Measurements from ENCODE around the gene ANKRD23.
"Not testable (repeated sequence)": the region's sequence is repeated elsewhere in the genome, so short reads cannot be mapped to it uniquely, and the experiment has no call there.

ANKRD23 gene

DNA sequence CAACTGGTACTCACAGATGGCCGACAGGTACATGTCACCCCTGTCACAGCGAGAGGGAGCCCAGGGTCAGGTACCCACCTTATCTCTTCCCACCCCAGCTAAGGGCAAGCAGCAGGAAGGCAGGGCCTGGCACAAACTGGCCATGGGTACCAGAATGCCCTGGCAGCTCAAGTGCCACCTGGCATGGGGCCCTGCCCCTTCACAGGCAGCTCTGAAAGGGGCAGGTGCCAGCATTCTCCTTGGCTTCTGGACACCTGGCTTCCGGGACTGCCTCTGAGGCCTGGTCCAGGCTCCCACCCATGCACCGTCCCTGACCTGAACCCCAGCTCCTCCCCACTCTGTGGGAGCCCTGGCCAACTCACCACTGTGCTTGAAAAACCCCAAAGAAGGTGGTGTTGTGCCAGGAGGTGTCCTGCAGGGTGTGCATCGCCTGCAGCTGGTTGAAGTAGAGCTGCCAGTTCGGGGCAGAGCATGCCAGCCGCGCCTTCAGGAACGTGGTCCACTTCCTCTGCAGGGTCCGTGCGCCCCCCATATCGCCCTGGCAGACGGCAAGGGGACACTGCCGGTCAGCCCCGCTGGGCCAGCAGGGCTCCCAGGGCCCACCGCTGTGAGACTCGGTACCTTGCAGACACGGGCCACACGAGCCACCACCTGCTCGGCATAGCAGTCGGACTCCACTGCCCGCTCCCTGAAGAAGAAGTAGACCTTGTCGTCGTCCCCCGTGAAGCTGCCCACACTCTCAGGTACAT lies 20.7 kb upstream of the ANKRD23 start:
- DNase-seq (ENCODE audit: extremely low read depth in 1 of 2, low read depth in 1 of 2), result no peak

DNA sequence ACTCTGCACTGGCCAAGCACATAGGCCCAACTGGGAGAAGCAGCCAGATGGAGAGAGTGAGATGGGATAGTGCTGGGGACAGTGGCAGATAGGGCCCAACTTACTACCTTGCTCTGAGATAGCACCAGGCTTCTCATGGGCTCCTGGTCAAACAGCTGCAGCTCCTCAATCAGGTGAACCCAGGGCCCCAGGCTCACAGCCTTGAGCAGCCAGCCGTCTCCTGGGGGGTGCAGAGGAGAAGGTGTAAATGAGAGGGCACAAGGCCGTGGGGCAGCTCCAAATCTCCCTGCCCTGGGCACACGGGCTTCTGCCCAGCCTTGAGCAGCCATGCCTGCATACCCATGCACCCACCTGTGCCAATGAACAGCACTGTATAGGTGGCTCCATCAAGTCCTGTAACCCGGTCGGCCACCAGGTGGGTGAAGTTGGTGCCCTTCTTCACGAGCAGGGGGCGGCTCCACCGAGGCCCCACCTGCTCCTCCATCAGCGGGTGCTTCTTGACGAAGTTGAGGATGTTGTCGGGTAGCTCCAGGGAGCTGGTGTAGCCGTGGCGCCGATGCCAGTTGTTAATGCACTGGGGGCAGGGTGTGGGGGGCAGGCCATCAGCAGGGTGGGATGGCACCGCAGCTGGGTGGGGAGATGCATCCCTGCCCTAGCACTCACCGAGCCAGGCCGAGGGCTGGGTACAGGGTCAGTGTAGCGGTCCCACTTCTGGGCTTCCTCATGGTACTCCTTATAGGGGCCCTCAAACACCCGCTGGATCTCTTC lies 19.9 kb upstream of the ANKRD23 start:
- no peak for DNase-seq (ENCODE audit: extremely low read depth in 1 of 2, low read depth in 1 of 2)

DNA sequence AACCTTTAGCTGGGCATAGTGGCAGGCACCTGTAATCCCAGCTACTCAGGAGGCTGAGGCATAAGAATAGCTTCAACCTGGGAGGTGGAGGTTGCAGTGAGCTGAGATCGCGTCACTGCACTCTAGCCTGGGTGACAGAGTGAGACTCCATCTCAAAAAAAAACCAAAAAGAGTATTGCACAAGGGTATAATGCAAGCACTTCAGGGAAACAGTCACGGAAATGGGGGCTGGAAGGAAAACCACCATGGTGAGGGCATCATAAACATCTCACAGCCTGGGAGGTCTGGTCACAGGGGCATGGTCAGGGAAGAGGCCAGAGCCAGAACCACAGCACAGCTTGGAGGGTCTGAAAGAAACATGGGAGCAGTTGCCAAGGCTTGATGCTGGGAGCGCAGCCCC lies 19.2 kb upstream of the ANKRD23 start:
- DNase-seq (ENCODE audit: extremely low read depth in 1 of 2, low read depth in 1 of 2), result not testable (repeated sequence)

DNA sequence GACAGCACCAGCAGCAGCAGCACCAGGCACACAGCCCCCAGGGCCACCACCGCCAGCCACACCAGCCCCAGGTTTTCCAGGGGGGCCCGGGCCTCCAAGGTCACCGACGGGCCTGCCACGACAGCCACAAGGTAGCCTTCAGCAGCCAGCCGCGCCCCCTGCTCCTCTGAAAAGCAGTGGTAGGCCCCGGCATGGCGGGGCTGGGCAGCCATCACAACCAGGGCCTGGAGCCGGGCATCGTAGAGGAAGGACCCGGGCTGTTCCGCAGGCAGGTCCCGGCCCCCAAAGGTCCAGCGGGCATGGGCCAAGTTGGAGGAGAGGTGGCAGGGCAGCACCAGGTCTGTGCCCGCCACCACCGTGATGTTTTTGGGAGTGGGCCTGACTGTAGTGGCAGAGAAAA lies 17.3 kb upstream of the ANKRD23 start:
- no peak for DNase-seq (ENCODE audit: extremely low read depth in 1 of 2, low read depth in 1 of 2)

DNA sequence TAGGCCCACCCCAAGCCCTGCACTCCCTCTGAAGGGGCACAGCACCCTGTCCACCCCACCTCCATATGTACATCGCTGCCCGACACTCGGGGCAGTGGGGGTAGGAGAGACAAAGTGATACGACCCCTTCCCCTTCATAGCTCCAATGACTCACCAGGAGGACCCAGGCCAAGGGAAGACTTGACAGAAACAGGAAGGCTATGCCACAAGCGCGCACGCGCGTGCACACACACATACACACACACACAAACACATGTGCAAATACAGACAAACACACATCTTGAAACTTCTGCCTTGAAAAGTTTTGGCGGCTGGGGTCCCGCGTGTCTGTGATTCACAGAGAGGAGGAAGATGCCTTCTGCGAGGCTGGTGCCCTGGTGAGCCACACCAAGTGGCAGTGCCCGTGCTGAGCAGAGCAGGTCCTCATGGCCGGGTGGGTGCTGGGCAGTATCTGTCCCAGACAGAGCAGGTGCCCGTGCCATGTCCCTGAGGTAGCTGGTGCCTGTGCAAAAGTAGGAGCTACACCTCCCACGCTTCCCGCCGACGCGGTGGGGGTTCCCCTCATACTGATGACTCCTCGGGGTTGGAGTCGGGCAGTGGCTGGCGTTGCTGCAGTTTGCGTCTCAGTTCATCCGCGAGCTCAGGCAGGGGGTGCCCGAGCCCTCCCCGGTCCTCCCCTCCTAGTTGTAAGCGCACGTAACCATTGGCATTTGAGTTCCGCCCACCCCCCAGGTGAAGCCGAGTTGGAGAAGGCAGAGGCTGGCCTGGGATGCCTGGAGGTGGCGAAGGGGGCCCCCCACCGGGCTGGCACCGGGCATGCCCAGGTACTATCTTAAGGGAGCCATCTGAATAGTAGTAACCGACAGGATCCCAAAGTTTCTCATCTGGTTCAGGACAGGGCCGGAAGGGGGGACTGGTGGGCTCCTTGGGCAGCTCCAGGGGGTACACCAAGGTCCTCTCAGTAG lies 16.5 kb upstream of the ANKRD23 start:
- DNase-seq (ENCODE audit: extremely low read depth in 1 of 2, low read depth in 1 of 2), result no peak

DNA sequence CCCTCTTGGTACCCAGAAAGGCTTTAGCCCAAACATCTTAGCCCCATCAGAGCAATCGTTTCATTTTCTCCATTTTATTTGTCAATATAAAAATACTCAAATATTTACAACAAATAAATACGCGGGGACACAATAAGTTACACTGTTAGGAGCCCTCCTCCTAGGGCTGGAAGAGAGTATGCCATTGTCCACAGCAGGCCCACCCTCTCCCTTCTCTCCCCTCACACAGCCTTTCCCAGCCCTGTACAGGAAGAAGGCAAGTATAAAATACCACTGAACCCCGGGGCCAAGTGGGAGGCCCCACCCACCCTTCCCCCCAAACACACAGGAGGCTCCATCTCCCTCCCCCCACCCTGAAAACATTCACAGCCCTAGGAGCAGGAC lies 15.9 kb upstream of the ANKRD23 start:
- no peak for DNase-seq (ENCODE audit: extremely low read depth in 1 of 2, low read depth in 1 of 2)

DNA sequence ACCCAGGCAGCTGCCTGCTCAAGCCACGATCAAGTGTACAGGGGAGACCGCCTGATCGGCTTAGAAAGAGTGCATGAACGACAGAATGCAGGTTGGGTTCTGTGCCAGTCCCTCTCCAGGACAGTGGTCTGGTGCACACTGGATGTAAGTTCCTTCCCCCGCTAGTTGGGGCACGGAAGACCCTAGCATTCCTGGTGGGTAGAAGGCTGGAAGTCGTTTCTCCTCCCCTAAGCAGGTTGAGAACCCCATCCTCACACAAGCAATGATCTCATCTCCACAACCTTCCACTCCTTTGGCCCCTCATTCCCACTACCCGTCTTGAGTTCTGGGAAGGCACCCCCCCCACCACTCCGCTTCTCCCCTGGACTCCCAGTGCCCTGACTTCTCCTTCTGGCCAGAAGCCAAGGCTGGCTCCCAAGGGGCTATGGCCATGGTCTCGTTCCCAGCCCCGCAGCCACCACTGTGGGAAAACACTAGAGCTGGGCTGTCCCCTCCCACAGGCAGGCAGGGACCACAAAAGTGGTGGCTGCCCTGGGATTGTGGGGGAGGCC lies 15.4 kb upstream of the ANKRD23 start:
- DNase-seq (ENCODE audit: extremely low read depth in 1 of 2, low read depth in 1 of 2), result no peak

DNA sequence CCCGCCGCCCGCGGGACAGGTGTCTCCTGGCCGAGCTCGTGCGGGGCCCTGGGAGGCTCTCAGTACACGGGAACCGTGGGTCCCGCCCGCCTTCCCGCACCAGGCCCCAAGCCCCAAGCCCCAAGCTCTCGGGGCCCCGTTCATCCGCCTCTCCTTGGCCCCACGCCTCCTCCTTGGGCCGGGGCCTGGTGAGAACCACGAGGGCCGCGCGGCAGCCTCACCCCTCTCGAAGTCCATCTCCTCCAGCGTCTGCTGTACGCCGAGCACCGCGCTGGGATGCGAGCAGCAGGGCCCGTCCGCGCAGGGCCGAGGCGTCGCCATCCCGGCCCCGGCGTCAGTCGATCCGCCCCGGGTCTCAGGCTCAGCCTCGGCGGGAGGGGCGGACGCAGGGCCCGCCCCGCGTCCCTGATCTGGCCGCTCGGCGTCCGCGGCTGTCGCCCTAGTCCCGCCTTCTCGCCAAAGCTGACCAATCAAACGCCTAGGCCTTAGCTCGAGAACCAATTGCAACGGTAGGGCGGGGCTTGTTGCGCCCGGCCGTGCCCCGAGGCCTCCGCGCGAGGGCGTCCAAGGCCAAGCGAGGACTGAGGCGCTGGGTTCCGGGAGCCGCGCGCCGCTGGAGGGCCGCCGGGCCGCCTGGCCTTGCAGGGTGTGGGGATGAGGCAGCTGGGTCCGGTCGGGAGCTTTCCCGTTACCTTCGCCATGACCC lies 14.0 kb upstream of the ANKRD23 start, which contains the start of gene ANKRD39:
Gene ANKRD39 (minus strand): TSS at position 350 of the 706 bp plus-strand sequence. CDS start 29 bp downstream, at position 321.
- peak; percentile 92 to 94 for DNase-seq (ENCODE audit: extremely low read depth in 1 of 2, low read depth in 1 of 2)

DNA sequence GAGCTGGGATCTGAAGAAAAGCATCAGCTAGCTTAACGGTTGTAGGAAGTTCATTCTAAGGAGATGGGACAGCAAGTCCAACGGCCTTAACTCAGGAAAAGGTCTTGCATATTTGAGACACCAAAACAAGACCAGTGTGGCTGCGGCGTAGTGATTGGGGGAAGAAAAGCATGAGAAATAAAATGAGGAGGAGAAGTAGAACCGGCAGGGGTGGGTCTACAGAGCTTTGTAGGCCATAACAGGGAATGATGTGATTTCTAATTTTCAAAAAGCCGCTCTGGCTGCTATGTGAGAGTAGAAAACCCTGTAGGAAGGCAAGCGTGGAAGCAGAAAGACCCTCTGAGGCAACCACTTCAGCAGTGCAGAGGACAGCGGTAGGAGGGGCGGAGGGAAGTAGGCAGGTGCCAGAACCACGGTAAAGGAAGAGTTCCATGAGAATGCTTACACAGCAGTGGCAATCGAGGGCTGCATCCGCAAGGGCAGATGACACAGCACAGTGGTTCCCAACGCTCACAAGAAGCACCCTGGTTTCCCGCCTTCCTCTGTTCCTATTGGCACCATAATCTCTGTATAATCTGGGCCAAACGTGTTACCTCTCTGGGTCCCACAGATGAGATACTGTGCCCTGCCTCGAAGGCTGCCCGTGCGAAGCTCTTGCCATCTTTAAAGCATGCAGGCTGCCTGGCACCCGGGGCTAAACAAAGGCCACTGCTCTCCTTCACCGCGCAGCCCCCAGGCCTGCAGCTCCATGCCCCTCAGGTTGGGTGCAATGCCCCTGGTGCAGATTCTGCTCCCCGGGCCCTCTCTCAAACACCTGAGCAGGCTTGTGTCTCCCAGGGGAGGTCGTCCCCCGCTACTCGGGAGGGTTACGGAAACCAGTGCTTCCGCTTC lies 13.2 kb upstream of the ANKRD23 start:
- no peak for DNase-seq (ENCODE audit: extremely low read depth in 1 of 2, low read depth in 1 of 2)

DNA sequence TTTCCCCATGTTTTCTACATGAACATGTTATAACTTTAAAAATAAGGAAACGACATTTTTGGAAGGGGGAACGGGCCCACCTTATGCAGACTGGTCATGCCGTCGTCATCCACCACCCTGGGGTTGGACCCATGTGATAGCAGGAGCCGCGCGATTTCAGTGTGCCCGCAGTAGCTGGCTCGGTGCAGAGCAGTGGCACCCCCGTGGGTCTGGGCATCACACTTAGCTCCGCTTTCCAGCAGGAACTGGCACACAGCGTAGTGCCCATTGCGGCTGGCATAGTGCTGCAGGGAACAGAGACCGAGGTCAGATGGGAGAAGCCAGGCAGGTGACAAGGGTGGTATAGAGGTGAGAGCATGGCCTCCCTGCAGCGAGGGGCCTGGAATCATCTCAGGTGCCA lies 9.5 kb upstream of the ANKRD23 start:
- no peak for DNase-seq (ENCODE audit: extremely low read depth in 1 of 2, low read depth in 1 of 2)

DNA sequence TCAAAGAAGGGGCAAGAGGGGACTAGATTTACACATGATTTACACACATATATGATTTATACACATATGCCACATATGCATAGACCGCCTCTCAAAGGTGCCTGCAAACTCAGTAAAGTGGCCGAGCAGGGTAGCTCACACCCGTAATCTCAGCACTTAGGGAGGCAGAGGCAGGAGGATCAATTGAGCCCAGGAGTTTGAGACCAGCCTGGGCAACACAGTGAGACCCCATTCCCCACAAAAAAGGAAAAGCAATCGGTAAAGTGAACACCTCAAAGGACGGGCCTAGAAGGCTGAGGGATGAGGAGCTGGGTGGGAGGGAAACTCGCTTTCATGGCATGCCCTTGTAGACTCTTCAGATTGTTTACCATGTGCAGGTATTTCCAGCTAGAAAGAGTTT lies 8.8 kb upstream of the ANKRD23 start:
- DNase-seq (ENCODE audit: extremely low read depth in 1 of 2, low read depth in 1 of 2), result no peak

DNA sequence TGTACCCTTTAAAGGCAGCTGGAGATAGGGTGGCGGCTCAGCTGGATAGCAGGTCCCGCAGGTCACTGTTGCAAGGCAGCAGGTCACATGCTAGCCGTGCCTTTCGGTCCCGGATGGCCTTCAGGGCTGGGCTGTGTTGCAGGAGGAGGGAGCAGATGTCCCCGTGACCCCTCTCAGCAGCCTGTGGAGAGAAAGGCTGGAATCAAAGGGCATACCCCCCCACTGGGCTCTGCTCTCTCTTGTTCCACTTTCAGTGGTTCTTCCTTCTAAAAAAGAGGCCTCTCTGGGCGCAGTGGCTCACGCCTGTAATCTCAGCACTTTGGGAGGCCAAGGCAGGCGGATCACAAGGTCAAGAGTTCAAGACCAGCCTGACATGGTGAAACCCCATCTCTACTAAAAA lies 4.4 kb upstream of the ANKRD23 start:
- no peak for DNase-seq (ENCODE audit: extremely low read depth in 1 of 2, low read depth in 1 of 2)

DNA sequence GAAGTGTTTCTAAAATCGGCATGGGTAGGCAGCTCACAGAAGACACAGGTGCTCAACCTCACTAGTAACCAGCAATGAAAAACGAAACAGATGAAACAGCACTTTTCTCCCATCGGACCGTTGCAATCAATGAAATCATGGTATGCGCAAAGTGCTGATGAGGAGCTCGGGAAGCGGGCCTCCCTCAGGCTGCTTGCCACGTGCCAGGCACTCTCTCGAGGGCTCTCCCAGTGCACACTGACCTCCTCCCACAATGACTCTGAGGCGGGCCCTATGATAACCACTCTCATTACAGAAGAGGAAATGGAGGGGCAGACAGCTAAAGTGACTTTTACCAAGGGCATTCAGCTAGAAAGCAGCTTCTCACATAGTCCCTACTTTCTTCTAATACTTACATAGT lies 3.8 kb upstream of the ANKRD23 start:
- no peak for DNase-seq (ENCODE audit: extremely low read depth in 1 of 2, low read depth in 1 of 2)

DNA sequence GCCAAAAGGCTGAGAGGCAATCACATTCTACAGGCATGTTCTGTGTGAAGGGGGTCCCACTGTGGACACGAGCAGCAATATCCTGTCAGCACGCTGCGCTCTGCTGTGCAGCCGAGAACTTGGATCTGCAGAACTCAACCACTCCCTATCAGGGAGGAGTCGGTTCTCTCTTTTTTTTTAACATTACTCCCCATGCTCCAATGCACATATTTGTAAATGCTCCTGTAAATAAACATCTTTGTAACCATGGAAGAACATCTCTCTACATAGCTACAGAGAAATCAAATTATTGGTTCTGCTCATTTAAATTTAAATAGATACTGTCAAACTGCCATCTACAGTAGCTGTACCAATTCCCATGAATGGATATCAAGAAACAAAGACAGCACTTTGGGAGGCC lies 3.0 kb upstream of the ANKRD23 start:
- DNase-seq (ENCODE audit: extremely low read depth in 1 of 2, low read depth in 1 of 2), result no peak

DNA sequence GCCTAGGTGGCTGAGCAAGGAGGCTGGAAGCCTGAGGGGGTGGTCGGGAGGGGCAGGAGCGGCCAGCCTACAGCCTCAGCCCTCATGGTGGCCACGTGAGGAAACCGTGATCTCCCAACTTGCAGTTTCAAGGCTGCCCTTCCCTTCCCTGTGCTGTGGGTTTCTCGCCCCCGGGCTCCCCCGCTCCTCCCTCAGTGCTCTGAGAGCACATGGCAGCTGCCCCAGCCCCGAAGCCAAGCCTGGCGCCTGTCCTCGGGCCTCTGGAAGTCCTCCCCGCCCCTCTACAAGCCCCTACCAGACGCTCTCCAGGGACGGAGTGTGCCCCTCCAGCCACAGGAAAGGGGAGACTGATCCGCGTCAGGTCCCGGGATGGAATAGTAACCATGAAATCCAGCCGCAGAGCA lies 586 bp upstream of the ANKRD23 start:
- no peak for DNase-seq (ENCODE audit: extremely low read depth in 1 of 2, low read depth in 1 of 2)

DNA sequence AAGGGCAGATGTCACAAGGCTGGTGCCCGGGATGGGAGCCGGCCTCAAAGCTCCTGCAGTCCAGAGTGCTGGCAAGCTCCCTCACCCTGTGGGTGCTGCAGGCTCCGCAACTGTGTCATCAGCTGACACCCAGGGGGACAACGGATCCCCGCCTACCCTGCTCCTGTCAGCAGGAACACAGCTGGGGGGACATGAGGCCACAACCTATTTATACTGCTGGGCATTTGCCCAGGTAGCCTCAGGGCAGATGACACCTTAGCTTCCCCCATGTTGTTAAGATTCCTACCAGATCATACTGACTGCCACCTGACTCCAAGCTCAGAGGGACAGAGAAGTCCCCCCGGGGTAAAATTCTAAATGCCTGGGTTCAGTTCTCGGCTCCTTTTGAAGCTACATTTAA lies 1.2 kb downstream of the ANKRD23 start:
- DNase-seq (ENCODE audit: extremely low read depth in 1 of 2, low read depth in 1 of 2), result no peak

DNA sequence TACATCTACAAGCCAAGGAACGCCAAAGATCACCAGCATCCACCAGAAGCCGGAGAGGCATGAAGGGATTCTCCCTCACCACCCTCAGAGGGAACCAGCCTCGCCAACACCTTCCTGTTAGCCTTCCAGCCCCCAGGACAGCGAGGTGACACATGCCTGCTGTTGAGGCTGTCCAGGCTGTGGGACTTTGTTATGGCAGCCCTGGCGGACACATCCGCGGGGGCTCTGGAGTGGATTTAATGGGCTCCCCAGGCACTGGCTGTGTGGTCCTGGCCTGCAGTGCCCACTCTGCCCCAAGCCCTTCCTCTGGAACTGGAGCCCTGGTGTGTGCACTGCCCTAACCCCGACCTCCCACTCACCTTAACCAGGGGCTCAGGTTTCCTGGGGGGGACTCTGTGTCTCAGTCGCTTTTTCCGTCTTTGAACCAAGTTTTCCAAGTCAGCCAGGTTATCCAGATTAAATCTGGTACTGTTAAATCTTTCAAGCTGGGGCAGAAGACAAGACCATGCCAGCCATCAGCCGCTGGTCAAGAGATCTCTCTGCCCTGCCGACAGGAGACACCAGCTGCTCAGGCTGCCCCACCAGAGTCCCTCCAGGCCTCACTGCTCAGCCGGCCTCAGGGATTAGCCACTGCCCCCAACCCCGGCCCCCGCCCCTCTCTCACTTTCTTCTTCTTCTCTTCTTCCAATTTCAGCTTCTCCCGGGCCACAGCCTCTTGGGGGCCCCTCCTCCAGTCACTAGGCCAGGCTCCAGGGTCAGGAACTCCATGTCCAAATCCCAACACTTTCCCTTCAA lies 1.9 kb downstream of the ANKRD23 start:
- no peak for DNase-seq (ENCODE audit: extremely low read depth in 1 of 2, low read depth in 1 of 2)

Measured in activated CD8-positive, alpha-beta memory T cell treated with anti-CD3 and anti-CD28 coated beads for 1 hour (primary cell).